ENCODE results near the gene CERT1. TPM values are rescaled to one million over a fixed set of nuclear protein-coding genes. Genes with fewer than 3 reads are reported as not detected.
A peak's percentile ranks its signal among the peaks of the same experiment; 100 is the strongest.
"Not testable (repeated sequence)": the region's sequence is repeated elsewhere in the genome, so short reads cannot be mapped to it uniquely, and the experiment has no call there.

The CERT1 gene
- polyA plus RNA-seq = 10 to 100 TPM; 13.4 to 13.5 TPM

- Histone ChIP-seq H3K4me3 (ENCODE audit: low read depth in 1 of 2, low read length in 2 of 2) (peak within 1 kb of the TSS; percentile 85 to 99), H3K4me1 (ENCODE audit: control insufficient read depth in 2 of 2, insufficient read depth in 2 of 2, low read length in 1 of 2) (no peaks in the 10 kb centered on the region), H3K36me3 (ENCODE audit: control insufficient read depth in 2 of 2, insufficient read depth in 2 of 2, low read length in 1 of 2) (no peaks in the 10 kb centered on the region), H3K27me3 (ENCODE audit: control insufficient read depth in 1 of 2, insufficient read depth in 2 of 2, low read length in 2 of 2) (no peaks in the 10 kb centered on the region), H3K9me3 (ENCODE audit: control insufficient read depth in 2 of 2, insufficient read depth in 1 of 2, low read depth in 1 of 2, low read length in 1 of 2) (no peaks in the 10 kb centered on the region), H3K27ac (ENCODE audit: low read depth in 2 of 2, low read length in 1 of 2) (peak within 1 kb of the TSS; percentile 93 to 96)
- 1% methylated on average over 65 to 71 of the region's 71 CpGs for WGBS, 2 donors
These were observed at the start of gene CERT1, which contains the start of gene POLK for GRCh38 chr5:75511435-75512382. Gene CERT1, minus strand, starts transcription at chr5:75511629. Its CDS starts 422 bp downstream, at chr5:75511207. Gene POLK, plus strand, starts transcription at chr5:75511891.

GRCh38 chr5:75560655-75561054, 49.2 kb upstream of the CERT1 start:
- not testable (repeated sequence) for H3K4me1 ChIP-seq (ENCODE audit: control insufficient read depth in 2 of 2, insufficient read depth in 2 of 2, low read length in 1 of 2); H3K4me3 ChIP-seq (ENCODE audit: low read depth in 1 of 2, low read length in 2 of 2); H3K36me3 ChIP-seq (ENCODE audit: control insufficient read depth in 2 of 2, insufficient read depth in 2 of 2, low read length in 1 of 2); H3K27ac ChIP-seq (ENCODE audit: low read depth in 2 of 2, low read length in 1 of 2); H3K27me3 ChIP-seq (ENCODE audit: control insufficient read depth in 1 of 2, insufficient read depth in 2 of 2, low read length in 2 of 2); H3K9me3 ChIP-seq (ENCODE audit: control insufficient read depth in 2 of 2, insufficient read depth in 1 of 2, low read depth in 1 of 2, low read length in 1 of 2)
- WGBS, 2 donors = 97 to 100% methylated on average over 1 of the region's 1 CpG

GRCh38 chr5:75558981-75559632, 47.7 kb upstream of the CERT1 start:
- 64 to 65% methylated on average over 4 of the region's 4 CpGs for WGBS, 2 donors
- Histone ChIP-seq H3K36me3 (ENCODE audit: control insufficient read depth in 2 of 2, insufficient read depth in 2 of 2, low read length in 1 of 2) (no peaks in the 10 kb centered on the region), H3K4me3 (ENCODE audit: low read depth in 1 of 2, low read length in 2 of 2) (no peak overlapping the region), H3K4me1 (ENCODE audit: control insufficient read depth in 2 of 2, insufficient read depth in 2 of 2, low read length in 1 of 2) (no peaks in the 10 kb centered on the region), H3K9me3 (ENCODE audit: control insufficient read depth in 2 of 2, insufficient read depth in 1 of 2, low read depth in 1 of 2, low read length in 1 of 2) (peaks cover 0 to 3% of the 10 kb centered on the region in 2 donors), H3K27ac (ENCODE audit: low read depth in 2 of 2, low read length in 1 of 2) (no peak overlapping the region), H3K27me3 (ENCODE audit: control insufficient read depth in 1 of 2, insufficient read depth in 2 of 2, low read length in 2 of 2) (no peaks in the 10 kb centered on the region)

- WGBS, 2 donors = 94 to 95% methylated on average over 1 of the region's 1 CpG
- Histone ChIP-seq H3K27ac (ENCODE audit: low read depth in 2 of 2, low read length in 1 of 2) (no peak overlapping the region), H3K27me3 (ENCODE audit: control insufficient read depth in 1 of 2, insufficient read depth in 2 of 2, low read length in 2 of 2) (no peaks in the 10 kb centered on the region)
These were observed 46.8 kb upstream of the CERT1 start for GRCh38 chr5:75558221-75558620.

GRCh38 chr5:75553358-75553757, 41.9 kb upstream of the CERT1 start:
- Histone ChIP-seq H3K4me3 (ENCODE audit: low read depth in 1 of 2, low read length in 2 of 2) (no peak overlapping the region), H3K27ac (ENCODE audit: low read depth in 2 of 2, low read length in 1 of 2) (no peak overlapping the region), H3K36me3 (ENCODE audit: control insufficient read depth in 2 of 2, insufficient read depth in 2 of 2, low read length in 1 of 2) (no peaks in the 10 kb centered on the region), H3K9me3 (ENCODE audit: control insufficient read depth in 2 of 2, insufficient read depth in 1 of 2, low read depth in 1 of 2, low read length in 1 of 2) (peaks cover 0 to 3% of the 10 kb centered on the region in 2 donors), H3K4me1 (ENCODE audit: control insufficient read depth in 2 of 2, insufficient read depth in 2 of 2, low read length in 1 of 2) (no peaks in the 10 kb centered on the region), H3K27me3 (ENCODE audit: control insufficient read depth in 1 of 2, insufficient read depth in 2 of 2, low read length in 2 of 2) (no peaks in the 10 kb centered on the region)
- WGBS, 2 donors = 86 to 98% methylated on average over 1 of the region's 1 CpG

More at GRCh38 chr5:75558221-75558620, 46.8 kb upstream of the CERT1 start:
- H3K4me3 ChIP-seq (ENCODE audit: low read depth in 1 of 2, low read length in 2 of 2) = no peak overlapping the region
- no peaks in the 10 kb centered on the region for H3K4me1 ChIP-seq (ENCODE audit: control insufficient read depth in 2 of 2, insufficient read depth in 2 of 2, low read length in 1 of 2)
- no peaks in the 10 kb centered on the region for H3K36me3 ChIP-seq (ENCODE audit: control insufficient read depth in 2 of 2, insufficient read depth in 2 of 2, low read length in 1 of 2)
- H3K9me3 ChIP-seq (ENCODE audit: control insufficient read depth in 2 of 2, insufficient read depth in 1 of 2, low read depth in 1 of 2, low read length in 1 of 2) = peaks cover 0 to 3% of the 10 kb centered on the region in 2 donors

- Histone ChIP-seq H3K4me3 (ENCODE audit: low read depth in 1 of 2, low read length in 2 of 2) (no peak overlapping the region), H3K27ac (ENCODE audit: low read depth in 2 of 2, low read length in 1 of 2) (no peak overlapping the region), H3K27me3 (ENCODE audit: control insufficient read depth in 1 of 2, insufficient read depth in 2 of 2, low read length in 2 of 2) (no peaks in the 10 kb centered on the region), H3K9me3 (ENCODE audit: control insufficient read depth in 2 of 2, insufficient read depth in 1 of 2, low read depth in 1 of 2, low read length in 1 of 2) (peaks cover 0 to 3% of the 10 kb centered on the region in 2 donors), H3K4me1 (ENCODE audit: control insufficient read depth in 2 of 2, insufficient read depth in 2 of 2, low read length in 1 of 2) (no peaks in the 10 kb centered on the region), H3K36me3 (ENCODE audit: control insufficient read depth in 2 of 2, insufficient read depth in 2 of 2, low read length in 1 of 2) (no peaks in the 10 kb centered on the region)
- 71 to 85% methylated on average over 2 of the region's 2 CpGs for WGBS, 2 donors
These were observed 41.3 kb upstream of the CERT1 start for GRCh38 chr5:75552764-75553163.

GRCh38 chr5:75551471-75551870, 40.0 kb upstream of the CERT1 start:
- no peaks in the 10 kb centered on the region for H3K4me1 ChIP-seq (ENCODE audit: control insufficient read depth in 2 of 2, insufficient read depth in 2 of 2, low read length in 1 of 2)
- no peaks in the 10 kb centered on the region for H3K27me3 ChIP-seq (ENCODE audit: control insufficient read depth in 1 of 2, insufficient read depth in 2 of 2, low read length in 2 of 2)
- H3K9me3 ChIP-seq (ENCODE audit: control insufficient read depth in 2 of 2, insufficient read depth in 1 of 2, low read depth in 1 of 2, low read length in 1 of 2) = no peaks in the 10 kb centered on the region
- no peak overlapping the region for H3K4me3 ChIP-seq (ENCODE audit: low read depth in 1 of 2, low read length in 2 of 2)
- H3K36me3 ChIP-seq (ENCODE audit: control insufficient read depth in 2 of 2, insufficient read depth in 2 of 2, low read length in 1 of 2) = no peaks in the 10 kb centered on the region
- WGBS, 2 donors = 88 to 95% methylated on average over 3 of the region's 3 CpGs
- H3K27ac ChIP-seq (ENCODE audit: low read depth in 2 of 2, low read length in 1 of 2) = no peak overlapping the region

- Histone ChIP-seq H3K4me1 (ENCODE audit: control insufficient read depth in 2 of 2, insufficient read depth in 2 of 2, low read length in 1 of 2) (no peaks in the 10 kb centered on the region), H3K36me3 (ENCODE audit: control insufficient read depth in 2 of 2, insufficient read depth in 2 of 2, low read length in 1 of 2) (no peaks in the 10 kb centered on the region), H3K27me3 (ENCODE audit: control insufficient read depth in 1 of 2, insufficient read depth in 2 of 2, low read length in 2 of 2) (no peaks in the 10 kb centered on the region), H3K27ac (ENCODE audit: low read depth in 2 of 2, low read length in 1 of 2) (no peak overlapping the region), H3K4me3 (ENCODE audit: low read depth in 1 of 2, low read length in 2 of 2) (no peak overlapping the region), H3K9me3 (ENCODE audit: control insufficient read depth in 2 of 2, insufficient read depth in 1 of 2, low read depth in 1 of 2, low read length in 1 of 2) (no peaks in the 10 kb centered on the region)
- 98 to 100% methylated on average over 1 of the region's 1 CpG for WGBS, 2 donors
These were observed 39.2 kb upstream of the CERT1 start for GRCh38 chr5:75550597-75550996.

- Histone ChIP-seq H3K4me1 (ENCODE audit: control insufficient read depth in 2 of 2, insufficient read depth in 2 of 2, low read length in 1 of 2) (no peaks in the 10 kb centered on the region), H3K27me3 (ENCODE audit: control insufficient read depth in 1 of 2, insufficient read depth in 2 of 2, low read length in 2 of 2) (no peaks in the 10 kb centered on the region), H3K9me3 (ENCODE audit: control insufficient read depth in 2 of 2, insufficient read depth in 1 of 2, low read depth in 1 of 2, low read length in 1 of 2) (no peaks in the 10 kb centered on the region), H3K27ac (ENCODE audit: low read depth in 2 of 2, low read length in 1 of 2) (no peak overlapping the region), H3K36me3 (ENCODE audit: control insufficient read depth in 2 of 2, insufficient read depth in 2 of 2, low read length in 1 of 2) (no peaks in the 10 kb centered on the region), H3K4me3 (ENCODE audit: low read depth in 1 of 2, low read length in 2 of 2) (no peak overlapping the region)
- WGBS, 2 donors = 87 to 88% methylated on average over 3 of the region's 3 CpGs
These were observed 36.4 kb upstream of the CERT1 start for GRCh38 chr5:75547812-75548211.

Data from esophagus (tissue), 2 donors.